ENCODE results near the gene CBFB.

DNA sequence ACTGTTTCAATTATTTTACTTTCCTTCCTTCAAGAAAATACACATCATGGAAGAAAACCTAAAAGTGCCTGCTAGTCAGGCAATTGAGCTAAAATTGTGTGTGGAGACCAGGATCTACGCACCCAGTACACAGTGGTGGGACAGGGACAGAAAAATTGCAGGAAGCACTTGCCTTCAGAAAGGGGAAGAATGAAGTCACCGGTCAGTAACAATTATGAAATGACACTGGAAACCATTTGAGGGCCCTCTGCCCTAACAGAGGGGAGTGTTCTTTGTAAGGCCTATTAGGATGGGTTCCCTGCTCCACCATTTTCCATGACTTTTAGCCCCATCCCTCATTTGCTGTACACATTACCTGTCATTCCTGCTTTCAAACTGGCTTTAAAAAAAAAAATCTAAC is 76.3 kb downstream of the CBFB start:
- TF ChIP-seq POLR2A (IDR thresholded peaks at IDR 0.05) (no peak), CTCF (IDR thresholded peaks at IDR 0.05) (no peak), EP300 (IDR thresholded peaks at IDR 0.05) (no peak), POLR2AphosphoS5 (IDR thresholded peaks at IDR 0.05) (no peak)
